K562 (cell line): ENCODE data around the gene EML3. TPM values are rescaled to one million over a fixed set of nuclear protein-coding genes. Genes with fewer than 3 reads are reported as not detected.

ENCODE experiments used
- ATF2 ChIP-seq: sonication (generic); formaldehyde crosslinking; IDR thresholded peaks from 2 replicates; pipeline ENCODE4 v1.8.1; 2022; ENCODE audit warnings: missing genetic modification reagents
- DACH1 ChIP-seq: fragments of 450-650 bp; IDR thresholded peaks from 2 replicates; pipeline ENCODE4 v1.6.1; 2018; ENCODE audit not compliant: partially characterized antibody
- KDM2B ChIP-seq: fragments of 250-450 bp; sonication (Bioruptor Pico); IDR thresholded peaks from 2 replicates; pipeline ENCODE4 v1.8.0; 2021; ENCODE audit warnings: mild to moderate bottlenecking, moderate library complexity
- KLF13 ChIP-seq: fragments of 450-650 bp; IDR thresholded peaks from 2 replicates; pipeline ENCODE4 v1.6.1; 2016; ENCODE audit warnings: missing genetic modification characterization, low read depth, mild to moderate bottlenecking, missing compliant biosample characterization, moderate library complexity, borderline replicate concordance
- LCOR ChIP-seq: sonication (generic); formaldehyde crosslinking; IDR thresholded peaks from 2 replicates; pipeline ENCODE4 v1.8.0; 2022; ENCODE audit warnings: mild to moderate bottlenecking, missing genetic modification reagents
- MCM2 ChIP-seq: fragments of 450-650 bp; IDR thresholded peaks from 2 replicates; pipeline ENCODE4 v1.6.1; 2017; ENCODE audit warnings: low read depth, mild to moderate bottlenecking
- MIER1 ChIP-seq: fragments of 450-650 bp; IDR thresholded peaks from 2 replicates; pipeline ENCODE4 v1.6.1; 2016; ENCODE audit warnings: antibody characterized with exemption, mild to moderate bottlenecking, low read depth
- MTA1 ChIP-seq: fragments of 450-650 bp; IDR thresholded peaks from 2 replicates; pipeline ENCODE4 v1.6.1; 2017; ENCODE audit warnings: borderline replicate concordance
- NBN ChIP-seq: fragments of 450-650 bp; IDR thresholded peaks from 2 replicates; pipeline ENCODE4 v1.6.1; 2016; ENCODE audit warnings: low read depth, mild to moderate bottlenecking
- PML ChIP-seq: IDR thresholded peaks from 2 replicates; pipeline ENCODE4 v1.6.1; 2012; ENCODE audit warnings: low read length, inconsistent platforms
- POLR2A ChIP-seq: fragments of 450-650 bp; conservative IDR thresholded peaks from 2 replicates; pipeline ENCODE4 v1.6.1; 2016
- RBM14 ChIP-seq: fragments of 200-400 bp; formaldehyde crosslinking; IDR thresholded peaks from 2 replicates; pipeline ENCODE4 v1.6.1; 2018; ENCODE audit warnings: low read depth, mild to moderate bottlenecking, low read length, moderate library complexity, borderline replicate concordance; ENCODE audit not compliant: insufficient read depth
- SMARCE1 ChIP-seq: fragments of 450-650 bp; IDR thresholded peaks from 2 replicates; pipeline ENCODE4 v1.7.1; 2016; ENCODE audit warnings: mild to moderate bottlenecking
- SP1 ChIP-seq: sonication (generic); formaldehyde crosslinking; IDR thresholded peaks from 2 replicates; pipeline ENCODE4 v1.8.1; 2022; ENCODE audit warnings: mild to moderate bottlenecking, missing genetic modification reagents
- ZBTB12 ChIP-seq: fragments of 250-450 bp; sonication (Bioruptor Pico); IDR thresholded peaks from 2 replicates; pipeline ENCODE4 v1.4.0; 2020
- ZBTB5 ChIP-seq: fragments of 450-650 bp; IDR thresholded peaks from 2 replicates; pipeline ENCODE4 v1.6.1; 2017; ENCODE audit warnings: antibody characterized with exemption
- ZBTB9 ChIP-seq: fragments of 450-650 bp; formaldehyde crosslinking; IDR thresholded peaks from 2 replicates; pipeline ENCODE4 v1.4.0; 2020; ENCODE audit warnings: mild to moderate bottlenecking, moderate library complexity
- ZNF165 ChIP-seq: fragments of 250-450 bp; sonication (Bioruptor Pico); IDR thresholded peaks from 2 replicates; pipeline ENCODE4 v1.4.0; 2020; ENCODE audit warnings: borderline replicate concordance
- ZNF589 ChIP-seq: fragments of 200-800 bp; sonication (Bioruptor generic); IDR thresholded peaks from 2 replicates; pipeline ENCODE4 v1.6.1; 2016; ENCODE audit warnings: low read depth, missing genetic modification characterization, missing compliant biosample characterization
- ZNF766 ChIP-seq: fragments of 200-800 bp; sonication (Bioruptor generic); conservative IDR thresholded peaks from 2 replicates; pipeline ENCODE4 v1.6.1; 2016; ENCODE audit warnings: missing genetic modification characterization, missing compliant biosample characterization
- ZNF830 ChIP-seq: fragments of 250-450 bp; sonication (Bioruptor Pico); IDR thresholded peaks from 2 replicates; pipeline ENCODE4 v1.5.0; 2021; ENCODE audit warnings: mild to moderate bottlenecking
- polyA plus RNA-seq, 8 experiments: library from polyadenylated mRNA; depleted of rRNA in 4 of 8; stranded (reverse) in 5 of 8; unstranded in 3 of 8; fragments of >200 nt; fragmentation: Nextera tagmentation in 2 of 8; fragmentation: Illumina TruSeq in 1 of 8; extraction: Ambion mirVana in 2 of 8; extraction: Trizol in 1 of 8; gene quantifications; 2 replicates each; pipeline versions ENCODE4 v1.2.1 to v1.2.3, GENCODE V29; 2011 to 2014; ENCODE audit warnings: inconsistent platforms in 1 of 8, missing spikeins in 1 of 8
- total RNA-seq, 7 experiments: library from RNA; depleted of rRNA in 6 of 7; stranded (reverse); fragments of >200 nt in 6 of 7; fragmentation: Illumina TruSeq in 2 of 7; extraction: Trizol in 2 of 7; gene quantifications; 2 replicates each; pipeline versions ENCODE4 v1.2.1 to v1.2.3, GENCODE V29; 2011 to 2021; ENCODE audit warnings: low replicate concordance in 1 of 7

The EML3 gene
- total and polyA plus RNA-seq, 9 of the 15 experiments (the other 6 are each of a cell fraction or from before 2014, with no cell fraction given), result 0.32 to 90.5 (median 26.4) TPM

GRCh38 chr11:62621567-62622470 is 9.2 kb upstream of the EML3 start, which contains the start of gene B3GAT3 (continued):
- TF ChIP-seq ZBTB9 (CRISPR knock-in tag) (peak; percentile 68; the same call in 1 of the 2 replicates), MCM2 (no peak), SMARCE1 (0 out of 2 replicates have a peak, but pooled peaks have one; percentile 25), NBN (peak; percentile 99), ATF2 (CRISPR knock-in tag) (peak; percentile 68; the same call in 1 of the 2 replicates), KLF13 (tag) (peak; percentile 93), ZBTB5 (no peak), LCOR (peak; percentile 34; the same call in 1 of the 2 replicates), ZNF766 (CRISPR knock-in tag) (0 out of 2 replicates have a peak, but pooled peaks have one; percentile 13), KDM2B (CRISPR knock-in tag) (no peak), PML (peak; percentile 57; the same call in 1 of the 2 replicates), RBM14 (0 out of 2 replicates have a peak, but pooled peaks have one; percentile 47), ZNF589 (CRISPR knock-in tag) (no peak), ZNF830 (CRISPR knock-in tag) (peak; percentile 75; the same call in 1 of the 2 replicates), MIER1 (no peak), DACH1 (peak; percentile 96), MTA1 (peak; percentile 66; the same call in 1 of the 2 replicates), ZBTB12 (CRISPR knock-in tag) (peak; percentile 91), ZNF165 (no peak), SP1 (CRISPR knock-in tag) (peak; percentile 88), POLR2A (peak; percentile 79)
